DOHH2 (cell line): ENCODE measurements around the gene NTNG2.

Source experiments
- CTCF ChIP-seq: fragments of 200-600 bp; sonication (generic); IDR thresholded peaks from one replicate; pipeline ENCODE4 v1.5.1; 2014; ENCODE audit warnings: antibody characterized with exemption, mild to moderate bottlenecking, low read depth, low read length; ENCODE audit not compliant: poor library complexity, severe bottlenecking
- EZH2phosphoT487 ChIP-seq: fragments of 200-600 bp; sonication (generic); IDR thresholded peaks from 2 replicates; pipeline ENCODE4 v1.6.1; 2017; ENCODE audit warnings: borderline replicate concordance, mild to moderate bottlenecking, antibody characterized with exemption, low read length, moderate library complexity, mixed read lengths

GRCh38 chr9:132245465-132245864, 83.6 kb downstream of the NTNG2 start:
- TF ChIP-seq CTCF = no peak
- TF ChIP-seq EZH2phosphoT487 = no peak
